HG03103 (cell line): ENCODE data around the gene ZC3H12C.

ENCODE experiments used
- ATAC-seq: cut with Tn5 transposase; IDR thresholded peaks from one replicate; pipeline ENCODE4 v1.9.1; 2021; ENCODE audit warnings: low read depth; ENCODE audit not compliant: unreplicated experiment

The ZC3H12C gene

GRCh38 chr11:110095554-110095953, 2.4 kb downstream of the ZC3H12C start:
- ATAC-seq = no peak

DNA sequence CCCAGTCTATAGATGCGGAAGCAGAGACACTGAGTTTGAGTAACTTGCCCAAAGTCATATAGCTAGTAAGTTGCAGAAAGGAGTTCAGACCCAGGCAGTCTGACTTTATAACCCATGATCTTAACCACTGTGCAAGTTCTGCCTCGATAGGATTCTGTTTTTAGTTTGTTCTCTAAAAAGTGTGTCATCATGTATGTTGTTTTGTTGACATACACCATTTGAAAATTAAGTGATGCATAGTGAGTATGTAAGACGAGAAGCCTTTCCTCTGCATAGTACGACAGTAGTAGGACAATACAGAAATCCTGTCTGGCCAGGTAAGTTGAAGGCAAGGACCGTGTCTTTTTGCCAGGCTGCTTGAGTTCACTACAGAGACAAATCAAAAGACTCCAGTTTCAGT, 3.3 kb downstream of the ZC3H12C start:
- ATAC-seq = no peak

DNA sequence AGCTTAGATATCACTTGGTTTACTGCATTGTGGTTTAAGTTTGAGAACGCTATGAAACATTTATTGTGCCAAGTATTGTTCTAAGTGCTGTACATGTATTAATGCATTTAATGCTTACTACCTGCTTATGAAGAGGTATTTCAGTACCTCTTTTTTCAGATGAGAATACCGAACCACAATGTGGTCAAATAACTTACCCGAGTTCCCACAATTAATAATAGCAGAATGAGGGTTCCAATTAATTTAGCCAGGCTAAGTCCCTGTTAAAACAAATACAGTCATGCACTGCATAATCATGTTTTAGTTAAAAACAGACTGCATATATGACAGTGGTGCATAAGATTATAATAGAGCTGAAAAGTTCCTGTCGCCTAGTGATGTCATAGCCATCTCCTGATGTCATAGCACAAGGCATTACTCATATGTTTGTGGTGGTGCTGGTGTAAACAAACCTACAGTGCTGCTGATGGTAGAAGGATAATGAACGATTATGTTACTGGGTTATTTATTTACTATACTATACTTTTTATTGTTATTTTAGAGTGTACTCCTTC, 4.3 kb downstream of the ZC3H12C start:
- no peak for ATAC-seq

GRCh38 chr11:110098645-110099044, 5.5 kb downstream of the ZC3H12C start:
- ATAC-seq = peak; percentile 86

- ATAC-seq = no peak
Measured at GRCh38 chr11:110100476-110101240, 7.5 kb downstream of the ZC3H12C start.

DNA sequence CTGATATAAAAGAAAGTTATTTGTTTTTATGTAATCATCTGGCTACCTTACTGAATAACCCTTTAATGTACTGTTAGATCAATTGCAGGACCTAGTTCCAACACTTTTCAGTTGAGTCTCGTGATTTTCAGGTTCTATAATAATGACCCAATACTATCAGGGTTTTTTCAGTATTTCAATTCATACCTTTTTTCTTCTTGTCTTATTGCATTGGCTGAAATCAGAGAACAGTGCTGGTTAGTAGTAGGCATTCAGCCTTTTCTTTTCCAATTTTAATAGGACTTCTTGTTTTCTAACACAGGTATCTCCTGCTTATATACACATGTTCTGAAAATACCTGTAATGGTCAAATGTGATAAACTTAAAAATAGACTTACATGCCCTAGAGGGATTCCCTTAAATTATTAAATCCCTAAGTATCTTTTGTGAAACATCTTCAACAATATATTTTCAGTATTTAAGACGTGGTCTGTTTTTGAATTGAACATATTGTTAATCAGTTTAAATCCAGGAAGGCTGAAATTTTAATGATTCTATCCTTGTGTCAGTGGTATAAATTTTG, 13.6 kb downstream of the ZC3H12C start:
- no peak for ATAC-seq

DNA sequence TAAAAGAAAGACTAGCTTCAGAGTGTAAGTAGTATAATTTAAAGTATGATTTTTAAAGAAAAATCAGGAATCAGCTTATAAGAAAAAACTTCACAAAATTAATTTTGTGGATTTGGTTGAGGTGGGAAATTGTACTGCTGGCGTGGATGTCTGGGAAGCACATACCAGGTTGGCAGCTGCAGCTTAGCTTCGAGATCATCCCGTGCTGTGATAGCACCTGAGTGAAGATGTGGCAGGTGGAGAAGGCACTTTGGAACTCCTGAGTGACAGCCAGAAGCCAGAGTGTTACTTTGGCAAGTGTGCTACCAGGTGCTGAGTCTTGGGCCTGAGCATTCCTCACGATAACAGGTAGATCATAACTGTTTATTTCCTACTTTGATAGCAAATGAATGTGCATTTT, 17.7 kb downstream of the ZC3H12C start:
- no peak for ATAC-seq

DNA sequence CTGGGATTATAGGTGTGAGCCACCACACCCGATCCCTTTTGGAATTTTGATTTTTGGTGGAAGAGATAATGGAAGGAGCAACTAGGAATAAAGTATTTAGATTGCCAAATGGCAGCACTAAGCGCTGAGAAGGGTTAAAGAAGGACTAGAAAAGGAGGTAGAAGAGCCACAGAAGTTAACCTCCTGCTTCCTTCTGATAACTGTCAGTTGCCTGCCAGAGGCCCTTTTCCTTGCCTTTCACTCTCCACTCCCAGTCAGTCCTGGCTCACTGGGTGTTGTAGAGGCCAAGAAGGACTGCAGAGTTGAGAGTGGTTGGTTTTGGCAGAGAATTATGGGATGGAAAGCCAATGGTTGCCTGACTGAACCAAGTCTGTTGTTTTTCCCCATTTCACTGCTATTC, 19.3 kb downstream of the ZC3H12C start:
- no peak for ATAC-seq

DNA sequence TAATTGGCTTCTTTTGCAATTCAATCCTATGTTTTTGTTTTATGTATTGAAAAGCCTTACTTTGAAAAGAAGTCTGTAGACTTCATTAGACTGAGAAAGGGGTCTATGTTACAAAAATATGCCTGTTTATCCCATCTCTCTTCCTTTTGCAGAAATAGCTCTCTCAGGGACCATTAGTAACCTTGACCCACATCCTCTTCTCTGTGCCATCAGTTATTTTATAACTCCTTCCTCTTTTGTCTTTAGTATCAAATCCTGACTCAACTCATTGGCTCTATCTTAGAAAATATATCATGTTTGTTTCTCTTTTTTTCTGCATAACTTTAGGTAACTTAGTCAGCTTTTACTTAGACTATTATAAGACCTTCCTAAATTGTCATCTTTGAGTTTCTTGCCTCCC, 20.3 kb downstream of the ZC3H12C start:
- ATAC-seq = peak; percentile 65

DNA sequence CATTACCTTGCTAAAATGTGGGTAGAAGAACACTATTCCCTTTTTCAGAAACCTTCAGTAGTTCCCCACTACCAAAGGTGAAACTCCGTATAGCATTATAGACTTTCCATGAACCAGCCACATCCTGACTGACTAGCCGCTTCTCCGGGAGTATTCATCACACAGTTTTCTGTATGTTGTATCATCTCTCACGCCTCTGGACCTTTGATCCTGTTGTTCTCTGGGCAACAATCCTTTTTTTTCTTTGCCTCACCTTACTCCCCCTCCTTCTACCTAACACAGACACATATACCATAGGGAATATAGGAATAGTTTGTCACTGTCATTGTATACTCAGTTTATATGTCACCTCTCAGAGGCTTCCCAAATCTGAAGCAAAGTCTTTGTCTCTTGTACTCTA, 20.8 kb downstream of the ZC3H12C start:
- ATAC-seq = no peak

DNA sequence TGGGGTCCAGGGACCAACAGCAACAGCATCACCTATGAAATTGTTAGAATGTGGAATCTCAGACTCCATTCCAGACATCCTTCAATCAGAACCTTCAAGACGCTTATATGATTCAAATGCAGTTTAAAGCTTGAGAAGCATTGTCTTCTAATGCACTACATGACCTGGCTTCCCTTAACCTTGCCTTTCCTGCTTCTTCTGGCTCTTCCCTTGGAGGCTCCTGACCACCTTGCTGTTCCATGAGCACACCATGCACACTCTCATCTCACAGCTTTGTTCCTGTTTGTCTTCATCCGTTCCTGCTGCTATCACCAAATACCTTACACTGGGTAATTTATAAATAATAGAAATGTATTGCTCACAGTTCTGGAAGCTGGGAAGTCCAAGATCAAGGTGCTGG, 26.1 kb downstream of the ZC3H12C start:
- no peak for ATAC-seq

- ATAC-seq = no peak
Measured at GRCh38 chr11:110121204-110121603, 28.0 kb downstream of the ZC3H12C start.

- no peak for ATAC-seq
Measured at GRCh38 chr11:110123003-110123402, 29.8 kb downstream of the ZC3H12C start.

DNA sequence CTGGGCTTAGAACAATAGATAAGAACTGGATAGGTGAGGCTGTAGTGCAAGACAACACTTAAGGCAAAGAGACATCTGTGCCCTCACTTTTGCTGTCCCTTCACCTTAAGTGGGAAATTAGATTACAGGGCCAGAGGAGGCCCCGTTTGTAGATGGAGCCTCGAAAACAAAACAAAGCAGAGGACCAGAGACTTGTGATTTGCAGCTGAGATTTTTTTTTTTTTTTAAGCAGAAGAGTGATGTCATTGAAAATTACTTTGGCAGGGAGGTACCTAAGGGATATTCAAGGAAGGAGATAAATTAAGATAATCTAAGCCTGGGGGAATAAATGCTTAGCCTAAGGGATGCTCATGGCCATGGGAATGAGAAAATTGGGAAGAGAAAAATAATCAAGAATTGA, 31.4 kb downstream of the ZC3H12C start:
- ATAC-seq = no peak

DNA sequence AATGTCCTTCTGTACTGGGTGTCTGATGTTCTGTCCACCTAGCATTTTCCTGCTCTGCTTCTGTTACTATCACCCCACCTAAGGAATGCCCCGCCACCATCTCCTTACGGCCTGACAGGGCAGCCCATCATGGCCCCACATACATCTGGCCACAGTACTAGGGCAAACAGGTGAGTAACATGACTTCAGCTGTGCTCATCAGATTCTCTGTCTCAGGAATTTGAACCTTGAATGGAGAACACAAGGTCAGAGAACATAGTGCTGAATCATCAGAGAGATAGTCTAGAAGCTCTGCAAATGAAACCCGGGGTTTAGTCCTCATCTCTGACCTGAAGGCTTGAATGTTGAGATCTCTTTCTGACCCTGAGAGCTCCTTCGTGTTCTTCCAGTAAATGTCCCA, 32.4 kb downstream of the ZC3H12C start:
- no peak for ATAC-seq

GRCh38 chr11:110126936-110127335, 33.7 kb downstream of the ZC3H12C start:
- ATAC-seq = no peak

DNA sequence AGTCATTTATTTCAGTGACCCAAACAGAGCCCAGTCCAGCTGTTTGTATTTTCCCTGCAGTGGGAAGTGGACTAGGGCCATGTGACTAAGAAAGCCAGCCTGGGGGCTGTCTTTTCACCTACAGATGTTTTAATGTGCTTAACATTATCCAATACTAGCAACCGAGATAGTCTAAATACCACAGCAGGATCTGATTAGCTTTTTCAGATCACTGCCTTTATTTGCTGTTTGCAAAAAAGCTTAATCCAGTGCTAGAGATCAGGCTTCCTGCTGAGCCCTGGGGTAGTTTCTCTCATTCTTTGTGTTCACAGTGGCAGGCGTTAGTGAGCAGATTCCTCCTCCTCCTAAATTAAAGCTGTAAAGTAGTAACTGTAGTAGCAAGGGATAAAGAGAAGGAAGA, 35.0 kb downstream of the ZC3H12C start:
- ATAC-seq = no peak

DNA sequence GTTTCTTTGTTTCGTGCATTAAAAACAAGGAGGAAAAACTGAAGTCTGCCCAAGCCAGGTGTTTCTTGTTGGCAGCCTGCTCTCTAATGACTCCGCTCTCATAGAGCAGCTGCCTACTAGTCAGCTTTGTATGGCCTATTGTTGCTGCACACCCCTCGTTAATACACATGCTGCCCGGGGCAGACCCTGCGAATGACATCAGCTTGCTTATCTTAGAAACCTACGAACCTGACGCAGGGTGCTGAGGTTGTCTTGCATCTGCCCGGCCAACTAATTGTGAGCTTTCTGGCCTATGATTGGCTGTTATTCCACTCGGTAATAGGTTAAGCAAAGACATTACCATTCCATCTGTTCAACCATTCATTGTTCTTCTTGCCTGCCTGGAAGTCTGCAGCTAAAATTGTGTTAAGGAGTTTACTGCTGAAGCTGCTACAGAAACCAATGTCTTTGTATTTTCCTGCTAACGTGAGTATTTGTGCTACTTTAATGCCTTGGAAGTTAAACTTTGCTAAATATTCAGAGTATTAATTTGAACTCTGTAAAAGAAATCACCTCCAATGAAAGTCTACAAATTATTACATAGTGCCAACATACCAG, 37.5 kb downstream of the ZC3H12C start:
- ATAC-seq = no peak

DNA sequence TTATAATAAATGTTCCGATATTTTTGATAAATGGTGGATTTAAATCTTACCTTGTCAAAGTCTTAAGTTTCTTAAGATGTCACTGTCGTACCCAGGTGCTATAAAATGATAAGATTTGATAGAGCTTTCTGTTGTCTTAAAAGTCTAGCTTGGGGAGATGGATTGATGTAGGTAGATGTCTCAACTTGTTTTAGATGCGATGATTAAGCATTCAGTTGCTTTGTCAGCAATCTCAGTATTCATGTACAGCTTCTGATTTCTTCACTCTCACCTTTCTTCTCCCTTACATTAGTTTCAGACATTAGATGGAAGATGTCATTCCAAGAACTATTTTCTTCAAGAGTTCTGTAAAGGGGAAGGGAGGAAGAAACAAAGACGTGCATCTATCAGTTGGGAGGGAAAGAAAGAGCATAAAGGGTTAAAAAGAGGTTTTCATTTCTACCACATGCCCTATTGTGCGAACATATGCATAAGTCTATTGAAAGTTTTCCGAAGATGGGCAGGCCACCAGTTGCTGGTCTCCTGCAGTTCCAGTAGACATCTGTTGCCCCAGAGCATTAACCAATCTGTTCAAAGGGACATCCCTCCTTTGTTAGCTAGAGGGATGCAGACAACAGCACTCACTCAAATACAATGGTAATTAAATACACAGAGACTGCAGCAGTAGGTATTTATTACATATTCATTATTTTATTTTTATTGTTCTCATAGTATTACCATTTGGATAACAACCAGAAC, 38.4 kb downstream of the ZC3H12C start:
- no peak for ATAC-seq

DNA sequence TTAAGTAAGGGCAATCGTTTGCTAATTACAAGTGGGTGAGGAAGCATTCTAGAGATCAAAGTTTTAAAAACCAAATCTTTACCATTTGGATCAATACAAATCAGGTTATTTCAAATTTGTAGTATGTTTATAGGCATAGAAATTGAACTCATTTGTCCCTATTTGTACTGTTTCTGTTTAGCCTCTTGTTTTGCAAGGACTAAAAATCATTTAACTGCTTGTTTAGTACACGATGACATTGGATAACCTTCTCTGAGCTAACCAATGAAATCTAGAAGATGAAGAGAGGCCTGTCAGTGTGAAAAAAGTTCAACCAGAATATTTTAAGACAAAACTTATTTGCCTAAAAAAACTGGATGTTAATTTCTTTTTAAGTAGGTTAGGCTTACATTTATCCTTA, 40.0 kb downstream of the ZC3H12C start:
- ATAC-seq = no peak

DNA sequence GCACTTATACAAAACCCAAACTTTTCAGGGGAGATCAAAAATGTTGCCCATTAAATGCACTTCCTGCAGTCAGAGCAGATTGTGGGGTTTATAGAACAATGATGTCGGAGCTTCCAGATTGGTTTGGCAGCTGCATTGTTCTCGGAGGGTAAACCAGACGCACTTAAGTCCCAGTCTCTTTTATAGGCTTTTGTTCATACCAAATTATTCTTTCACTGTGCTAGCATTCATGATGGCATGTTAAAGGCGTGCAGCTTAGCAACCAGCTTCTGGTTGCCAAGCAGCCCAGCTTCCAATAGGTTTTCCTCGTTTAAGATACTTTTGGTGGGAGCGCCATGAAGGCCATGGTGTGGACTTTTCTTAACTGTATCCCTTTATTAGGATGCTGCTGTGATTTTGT, 40.9 kb downstream of the ZC3H12C start:
- no peak for ATAC-seq
